GM19438 (cell line): ENCODE measurements around the gene DTD1.

Experiments used
- ATAC-seq: cut with Tn5 transposase; IDR thresholded peaks from one replicate; pipeline ENCODE4 v1.9.1; 2021; ENCODE audit warnings: low read depth; ENCODE audit not compliant: unreplicated experiment

DTD1 gene

GRCh38 chr20:18698735-18699380 lies 111.0 kb downstream of the DTD1 start:
- no peak for ATAC-seq

- ATAC-seq, result no peak
Observed at GRCh38 chr20:18701969-18702368, 114.1 kb downstream of the DTD1 start.

DNA sequence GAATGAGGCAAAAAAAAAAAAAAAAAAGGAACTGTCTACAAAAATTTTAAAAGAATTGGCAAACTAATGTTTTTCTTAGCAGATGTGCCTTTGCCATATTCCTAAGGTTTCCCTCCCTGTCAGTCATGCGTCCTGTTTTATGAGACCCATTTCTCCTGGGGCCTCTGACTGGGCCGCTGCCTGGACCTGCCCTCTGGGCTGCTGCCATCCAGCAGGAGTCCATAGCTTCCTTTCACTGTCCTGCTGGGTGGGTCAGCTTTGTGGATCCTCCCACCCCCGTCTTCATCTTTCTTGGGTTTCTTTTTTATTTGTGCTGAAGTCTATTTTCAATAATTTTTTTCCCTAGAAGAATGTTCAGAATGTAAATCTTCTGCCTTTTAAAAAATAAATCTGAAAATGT lies 114.9 kb downstream of the DTD1 start:
- ATAC-seq, result no peak

GRCh38 chr20:18705490-18705889 lies 117.6 kb downstream of the DTD1 start:
- no peak for ATAC-seq

GRCh38 chr20:18705910-18706309 lies 118.1 kb downstream of the DTD1 start:
- ATAC-seq, result no peak

GRCh38 chr20:18712131-18712530 lies 124.3 kb downstream of the DTD1 start:
- ATAC-seq, result no peak

- ATAC-seq, result no peak
Observed at GRCh38 chr20:18712882-18713281, 125.0 kb downstream of the DTD1 start.

DNA sequence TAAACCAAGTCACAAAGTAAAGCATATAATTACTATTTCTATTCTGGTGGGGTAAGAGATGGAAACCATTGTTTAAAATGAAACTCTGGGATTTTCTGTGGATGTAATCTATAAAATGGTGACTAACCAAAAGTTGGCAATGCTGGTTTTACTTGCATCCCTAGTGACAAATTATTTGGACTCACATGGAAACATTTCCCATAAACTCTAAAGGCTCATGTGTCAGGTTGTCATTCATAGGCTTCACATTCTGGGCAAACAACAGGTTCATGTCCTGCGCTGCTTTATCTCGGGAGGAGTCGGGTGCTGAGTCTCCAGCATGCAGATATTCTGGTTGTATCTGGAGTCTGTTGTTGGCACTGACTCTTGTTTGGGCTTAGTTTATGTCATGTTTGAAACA lies 127.7 kb downstream of the DTD1 start:
- ATAC-seq, result no peak

DNA sequence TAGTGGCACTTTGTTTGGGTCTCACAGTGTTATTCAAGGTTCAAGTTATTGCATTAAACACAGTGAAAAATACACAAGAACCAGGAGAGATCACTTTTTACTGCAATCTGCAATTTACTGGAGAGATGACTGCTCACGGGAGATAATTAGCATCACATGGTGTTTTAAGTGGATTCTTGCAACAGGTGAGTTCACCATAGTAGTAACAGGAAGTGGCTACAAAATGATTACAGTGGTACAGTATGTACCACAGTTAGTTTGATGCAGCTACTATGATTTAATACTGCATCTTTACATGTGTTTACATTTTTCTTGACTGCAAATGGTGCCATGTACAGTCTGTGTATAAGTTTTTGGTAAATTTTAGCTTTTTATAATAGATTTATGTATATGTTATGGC lies 129.2 kb downstream of the DTD1 start:
- no peak for ATAC-seq

DNA sequence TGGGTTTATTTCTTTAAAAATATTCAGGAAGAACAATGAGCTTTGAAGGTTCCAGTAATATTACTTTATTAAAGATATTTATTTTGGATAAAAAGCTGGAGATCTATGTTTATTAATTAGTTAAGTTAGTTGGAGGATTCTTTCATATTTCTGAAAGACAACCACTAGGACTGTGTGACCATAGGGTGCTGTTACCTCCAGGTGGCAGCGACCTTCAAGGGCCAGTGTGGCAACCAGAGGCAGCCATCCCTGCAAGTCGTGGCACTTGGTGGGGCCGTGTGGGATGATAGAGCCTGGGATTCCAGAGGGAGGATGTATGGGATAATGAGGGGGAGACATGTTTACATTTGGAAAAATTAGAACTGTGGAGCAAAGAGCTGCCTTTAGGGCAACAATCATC lies 130.3 kb downstream of the DTD1 start:
- ATAC-seq, result no peak

DNA sequence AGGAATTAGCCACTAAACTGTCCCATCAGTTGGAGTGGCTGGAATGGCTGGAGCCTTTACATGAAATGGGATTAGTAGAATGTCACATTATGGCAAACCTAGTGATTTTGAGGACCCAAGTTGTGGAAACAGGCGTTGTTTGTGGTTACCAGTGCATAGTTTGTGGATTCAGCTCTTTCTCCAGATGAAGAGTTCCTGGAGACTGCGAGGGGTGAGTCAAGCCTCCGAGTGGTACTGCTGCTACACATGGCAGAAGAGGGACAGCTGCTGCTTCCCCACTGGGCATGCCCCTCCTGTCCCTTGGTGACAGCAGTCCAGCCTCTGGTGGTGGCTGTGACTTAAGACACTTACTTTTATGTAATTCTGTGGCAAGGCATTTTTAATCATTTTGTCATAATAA lies 131.6 kb downstream of the DTD1 start:
- no peak for ATAC-seq

- no peak for ATAC-seq
Observed at GRCh38 chr20:18721551-18722115, 133.8 kb downstream of the DTD1 start.

GRCh38 chr20:18722371-18722770 lies 134.5 kb downstream of the DTD1 start:
- ATAC-seq, result no peak

- ATAC-seq, result no peak
Observed at GRCh38 chr20:18724077-18724476, 136.2 kb downstream of the DTD1 start.

DNA sequence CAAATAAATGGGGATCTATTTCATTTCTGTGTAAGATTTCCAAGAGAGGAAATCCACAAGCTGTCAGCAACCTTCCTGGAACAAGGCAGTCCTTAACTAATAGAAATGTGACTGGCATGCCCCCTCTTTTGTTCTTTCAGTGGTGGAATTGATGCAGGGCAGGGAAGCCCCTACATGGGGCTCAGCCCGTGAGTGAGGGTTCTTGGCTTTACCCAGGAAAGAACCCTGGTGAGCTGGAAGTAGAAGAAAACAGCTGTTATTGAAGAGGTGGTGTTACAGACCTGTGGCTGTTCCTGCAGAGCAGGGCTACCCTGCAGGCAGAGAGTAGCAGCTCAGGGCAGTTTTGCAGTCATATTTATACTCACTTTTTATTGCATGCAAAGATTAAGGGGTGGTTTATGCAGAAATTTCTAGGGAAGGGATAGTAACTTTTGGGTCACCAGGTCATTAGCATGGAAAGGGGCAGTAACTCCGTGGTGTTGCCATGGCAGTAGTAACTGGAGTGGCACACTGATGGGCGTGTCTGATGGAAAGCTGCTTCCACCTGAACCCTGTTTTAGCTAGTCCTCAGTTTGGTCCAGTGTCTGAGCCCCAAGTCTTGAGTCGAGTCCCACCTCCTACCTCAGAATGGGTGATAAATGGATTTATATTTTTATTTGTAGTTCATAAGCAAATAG lies 137.1 kb downstream of the DTD1 start:
- ATAC-seq, result no peak

GRCh38 chr20:18727032-18727508 lies 139.2 kb downstream of the DTD1 start:
- ATAC-seq, result no peak

DNA sequence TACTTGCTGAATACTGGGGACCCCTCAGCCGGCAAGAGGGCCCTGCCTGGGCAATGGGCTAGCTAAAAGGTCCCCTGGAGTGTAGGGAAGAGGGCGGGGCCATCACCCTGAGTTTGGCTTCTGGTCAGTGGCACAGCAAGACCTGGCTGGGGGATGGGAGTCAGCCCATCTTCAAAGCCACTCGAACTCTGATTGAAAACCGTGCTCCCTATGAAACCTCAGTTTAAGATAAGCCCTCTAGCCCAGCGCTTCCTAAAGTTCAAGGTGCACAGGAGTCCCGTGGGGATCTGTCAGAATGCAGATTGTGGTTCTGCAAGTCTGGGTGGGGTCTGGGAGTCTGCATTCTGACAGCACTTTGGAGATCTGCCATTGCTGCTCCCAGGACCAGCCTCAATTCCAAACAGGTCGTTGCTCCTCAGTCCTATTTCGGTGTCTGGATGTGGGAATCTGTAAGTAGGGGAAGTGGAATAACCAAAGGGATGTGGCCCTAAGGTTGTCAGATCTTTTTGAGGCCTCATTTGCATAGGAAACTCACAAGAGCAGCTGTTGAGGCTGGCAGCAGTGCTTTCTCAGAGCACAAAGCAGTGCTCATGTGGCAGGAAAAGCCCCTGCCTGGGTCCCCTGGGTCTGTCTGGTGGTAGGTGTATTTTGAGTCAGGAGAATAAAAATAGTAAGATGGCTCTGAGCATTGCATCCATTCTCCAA lies 140.5 kb downstream of the DTD1 start:
- ATAC-seq, result peak; percentile 90

DNA sequence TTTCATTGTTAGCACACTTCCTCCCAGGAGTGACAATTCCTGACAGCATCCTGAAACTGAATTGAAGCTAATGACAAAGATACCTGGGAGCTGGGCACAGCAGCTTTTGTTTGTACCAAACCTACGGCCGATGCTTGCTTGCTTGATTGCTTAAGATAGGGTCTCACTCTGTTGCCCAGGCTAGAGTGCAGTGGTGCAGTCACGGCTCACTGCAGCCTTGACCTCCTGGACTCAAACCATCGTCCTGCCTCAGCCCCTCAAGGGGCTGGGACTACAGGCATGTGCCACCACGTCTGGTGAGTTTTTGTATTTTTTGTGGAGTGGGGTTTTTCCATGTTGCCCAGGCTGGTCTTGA lies 141.0 kb downstream of the DTD1 start:
- peak; percentile 56 for ATAC-seq

DNA sequence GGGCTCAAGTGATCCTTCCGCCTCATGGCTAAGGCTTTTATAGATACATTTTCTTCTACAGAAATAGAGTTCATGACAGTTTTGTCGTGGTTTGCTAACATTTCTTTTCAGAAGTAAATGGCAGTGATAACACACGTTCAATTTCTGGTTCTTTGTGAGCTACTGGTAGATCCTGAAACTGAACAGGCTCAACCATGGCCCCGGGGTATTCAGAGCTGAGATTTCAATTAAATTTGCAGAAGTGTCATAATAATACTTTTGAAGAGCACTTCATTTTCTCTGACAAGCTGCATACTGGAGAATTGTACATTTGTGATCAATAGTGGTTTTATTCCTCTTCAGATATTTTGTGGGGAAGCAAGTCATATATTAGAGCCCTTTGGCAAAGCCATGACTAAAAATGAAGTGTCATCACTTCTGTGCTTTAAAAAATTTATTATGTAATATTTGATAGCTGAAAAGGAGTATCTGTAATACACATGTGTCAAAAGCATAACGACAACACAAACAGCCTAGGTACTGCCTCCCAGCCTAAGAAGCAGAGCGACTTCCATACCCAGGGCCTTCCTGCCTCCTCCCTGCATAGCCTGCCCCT lies 141.5 kb downstream of the DTD1 start:
- ATAC-seq, result no peak

- ATAC-seq, result no peak
Observed at GRCh38 chr20:18731940-18732339, 144.1 kb downstream of the DTD1 start.

DNA sequence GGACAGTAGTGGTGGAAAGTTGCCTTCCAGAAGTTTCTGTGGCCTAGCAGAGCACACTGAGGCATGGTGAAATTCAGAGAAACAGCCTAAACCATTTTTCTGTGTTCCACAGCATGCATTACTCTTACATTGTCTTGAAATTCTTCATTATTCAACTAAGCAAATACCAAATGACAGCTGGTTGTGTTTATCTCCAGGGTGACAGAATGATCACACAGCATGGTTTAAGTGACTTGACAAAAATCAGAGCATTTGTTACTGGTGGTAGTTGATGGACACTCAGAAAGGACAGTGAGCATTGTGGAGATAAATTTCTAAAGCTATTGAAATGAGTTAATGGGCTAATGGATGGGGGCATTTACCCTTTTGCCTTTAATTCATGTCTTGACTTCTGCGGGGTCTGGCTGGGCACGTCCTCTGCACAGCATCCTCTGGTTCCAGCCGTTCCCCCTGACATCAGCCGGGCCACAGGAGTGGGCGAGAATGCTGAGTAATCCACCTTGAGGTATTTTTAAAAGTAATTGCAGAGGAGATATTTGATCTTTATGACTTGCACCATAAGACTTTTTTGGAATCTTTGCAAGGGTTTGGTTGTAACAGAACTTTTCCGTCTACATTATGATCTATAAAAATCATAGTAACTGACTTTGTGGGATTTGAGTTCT lies 146.8 kb downstream of the DTD1 start:
- no peak for ATAC-seq
